HL-60 (cell line): ENCODE results near the gene NAT9.

ENCODE experiments used
- TF ChIP-seq, protein P1 (sequence below): IDR thresholded peaks from one replicate; pipeline ENCODE4 v1.5.1; 2011; ENCODE audit warnings: low read length, control low read depth, inconsistent platforms; ENCODE audit not compliant: insufficient read depth
- TF ChIP-seq, protein P2 (sequence below): IDR thresholded peaks from 2 replicates; pipeline ENCODE4 v1.6.1; 2012; ENCODE audit warnings: low read depth; ENCODE audit not compliant: insufficient replicate concordance

DNA sequence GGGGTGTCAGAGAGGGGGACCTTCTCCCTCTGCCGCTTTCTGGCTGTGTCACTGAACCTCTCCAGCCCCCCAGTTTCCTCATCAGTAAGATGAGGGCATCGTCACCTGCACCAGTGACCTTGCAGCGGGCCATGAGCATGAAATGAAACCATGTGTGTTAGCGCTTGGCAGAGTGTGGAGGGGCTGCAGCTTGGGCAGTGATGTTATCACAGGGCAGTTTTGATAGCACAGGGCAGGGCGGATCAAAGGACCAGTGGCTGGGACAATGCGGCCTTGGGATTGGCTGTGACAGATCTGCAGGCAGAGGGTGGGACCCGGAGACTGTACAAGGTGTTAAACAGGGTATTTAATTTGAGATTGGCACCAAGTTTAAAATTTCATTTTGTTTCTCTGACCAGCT, 38.9 kb upstream of the NAT9 start:
- TF ChIP-seq, protein P1, sequence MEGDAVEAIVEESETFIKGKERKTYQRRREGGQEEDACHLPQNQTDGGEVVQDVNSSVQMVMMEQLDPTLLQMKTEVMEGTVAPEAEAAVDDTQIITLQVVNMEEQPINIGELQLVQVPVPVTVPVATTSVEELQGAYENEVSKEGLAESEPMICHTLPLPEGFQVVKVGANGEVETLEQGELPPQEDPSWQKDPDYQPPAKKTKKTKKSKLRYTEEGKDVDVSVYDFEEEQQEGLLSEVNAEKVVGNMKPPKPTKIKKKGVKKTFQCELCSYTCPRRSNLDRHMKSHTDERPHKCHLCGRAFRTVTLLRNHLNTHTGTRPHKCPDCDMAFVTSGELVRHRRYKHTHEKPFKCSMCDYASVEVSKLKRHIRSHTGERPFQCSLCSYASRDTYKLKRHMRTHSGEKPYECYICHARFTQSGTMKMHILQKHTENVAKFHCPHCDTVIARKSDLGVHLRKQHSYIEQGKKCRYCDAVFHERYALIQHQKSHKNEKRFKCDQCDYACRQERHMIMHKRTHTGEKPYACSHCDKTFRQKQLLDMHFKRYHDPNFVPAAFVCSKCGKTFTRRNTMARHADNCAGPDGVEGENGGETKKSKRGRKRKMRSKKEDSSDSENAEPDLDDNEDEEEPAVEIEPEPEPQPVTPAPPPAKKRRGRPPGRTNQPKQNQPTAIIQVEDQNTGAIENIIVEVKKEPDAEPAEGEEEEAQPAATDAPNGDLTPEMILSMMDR, result no peak
- TF ChIP-seq, protein P2, sequence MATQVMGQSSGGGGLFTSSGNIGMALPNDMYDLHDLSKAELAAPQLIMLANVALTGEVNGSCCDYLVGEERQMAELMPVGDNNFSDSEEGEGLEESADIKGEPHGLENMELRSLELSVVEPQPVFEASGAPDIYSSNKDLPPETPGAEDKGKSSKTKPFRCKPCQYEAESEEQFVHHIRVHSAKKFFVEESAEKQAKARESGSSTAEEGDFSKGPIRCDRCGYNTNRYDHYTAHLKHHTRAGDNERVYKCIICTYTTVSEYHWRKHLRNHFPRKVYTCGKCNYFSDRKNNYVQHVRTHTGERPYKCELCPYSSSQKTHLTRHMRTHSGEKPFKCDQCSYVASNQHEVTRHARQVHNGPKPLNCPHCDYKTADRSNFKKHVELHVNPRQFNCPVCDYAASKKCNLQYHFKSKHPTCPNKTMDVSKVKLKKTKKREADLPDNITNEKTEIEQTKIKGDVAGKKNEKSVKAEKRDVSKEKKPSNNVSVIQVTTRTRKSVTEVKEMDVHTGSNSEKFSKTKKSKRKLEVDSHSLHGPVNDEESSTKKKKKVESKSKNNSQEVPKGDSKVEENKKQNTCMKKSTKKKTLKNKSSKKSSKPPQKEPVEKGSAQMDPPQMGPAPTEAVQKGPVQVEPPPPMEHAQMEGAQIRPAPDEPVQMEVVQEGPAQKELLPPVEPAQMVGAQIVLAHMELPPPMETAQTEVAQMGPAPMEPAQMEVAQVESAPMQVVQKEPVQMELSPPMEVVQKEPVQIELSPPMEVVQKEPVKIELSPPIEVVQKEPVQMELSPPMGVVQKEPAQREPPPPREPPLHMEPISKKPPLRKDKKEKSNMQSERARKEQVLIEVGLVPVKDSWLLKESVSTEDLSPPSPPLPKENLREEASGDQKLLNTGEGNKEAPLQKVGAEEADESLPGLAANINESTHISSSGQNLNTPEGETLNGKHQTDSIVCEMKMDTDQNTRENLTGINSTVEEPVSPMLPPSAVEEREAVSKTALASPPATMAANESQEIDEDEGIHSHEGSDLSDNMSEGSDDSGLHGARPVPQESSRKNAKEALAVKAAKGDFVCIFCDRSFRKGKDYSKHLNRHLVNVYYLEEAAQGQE, result no peak
